AG10803 (cell line): ENCODE results near the gene RARRES2.
A peak's percentile ranks its signal among the peaks of the same experiment; 100 is the strongest.

ENCODE experiments used
- DNase-seq: peaks from one replicate; pipeline ENCODE4 v3.0.0; 2010; ENCODE audit warnings: low read depth
- H3K4me3 ChIP-seq: 2 replicates; pipeline ENCODE4 v1.5.1; 2011; ENCODE audit warnings: mild to moderate bottlenecking, low read length, control low read depth
- TF ChIP-seq, protein P1 (sequence below): conservative IDR thresholded peaks from 2 replicates; pipeline ENCODE4 v1.5.1; 2011; ENCODE audit warnings: mild to moderate bottlenecking, low read length, control low read depth, inconsistent platforms

Gene RARRES2

GRCh38 chr7:150380463-150380862, 39.0 kb upstream of the RARRES2 start:
- DNase-seq, result no peak
- TF ChIP-seq, protein P1, sequence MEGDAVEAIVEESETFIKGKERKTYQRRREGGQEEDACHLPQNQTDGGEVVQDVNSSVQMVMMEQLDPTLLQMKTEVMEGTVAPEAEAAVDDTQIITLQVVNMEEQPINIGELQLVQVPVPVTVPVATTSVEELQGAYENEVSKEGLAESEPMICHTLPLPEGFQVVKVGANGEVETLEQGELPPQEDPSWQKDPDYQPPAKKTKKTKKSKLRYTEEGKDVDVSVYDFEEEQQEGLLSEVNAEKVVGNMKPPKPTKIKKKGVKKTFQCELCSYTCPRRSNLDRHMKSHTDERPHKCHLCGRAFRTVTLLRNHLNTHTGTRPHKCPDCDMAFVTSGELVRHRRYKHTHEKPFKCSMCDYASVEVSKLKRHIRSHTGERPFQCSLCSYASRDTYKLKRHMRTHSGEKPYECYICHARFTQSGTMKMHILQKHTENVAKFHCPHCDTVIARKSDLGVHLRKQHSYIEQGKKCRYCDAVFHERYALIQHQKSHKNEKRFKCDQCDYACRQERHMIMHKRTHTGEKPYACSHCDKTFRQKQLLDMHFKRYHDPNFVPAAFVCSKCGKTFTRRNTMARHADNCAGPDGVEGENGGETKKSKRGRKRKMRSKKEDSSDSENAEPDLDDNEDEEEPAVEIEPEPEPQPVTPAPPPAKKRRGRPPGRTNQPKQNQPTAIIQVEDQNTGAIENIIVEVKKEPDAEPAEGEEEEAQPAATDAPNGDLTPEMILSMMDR, result no peak

DNA sequence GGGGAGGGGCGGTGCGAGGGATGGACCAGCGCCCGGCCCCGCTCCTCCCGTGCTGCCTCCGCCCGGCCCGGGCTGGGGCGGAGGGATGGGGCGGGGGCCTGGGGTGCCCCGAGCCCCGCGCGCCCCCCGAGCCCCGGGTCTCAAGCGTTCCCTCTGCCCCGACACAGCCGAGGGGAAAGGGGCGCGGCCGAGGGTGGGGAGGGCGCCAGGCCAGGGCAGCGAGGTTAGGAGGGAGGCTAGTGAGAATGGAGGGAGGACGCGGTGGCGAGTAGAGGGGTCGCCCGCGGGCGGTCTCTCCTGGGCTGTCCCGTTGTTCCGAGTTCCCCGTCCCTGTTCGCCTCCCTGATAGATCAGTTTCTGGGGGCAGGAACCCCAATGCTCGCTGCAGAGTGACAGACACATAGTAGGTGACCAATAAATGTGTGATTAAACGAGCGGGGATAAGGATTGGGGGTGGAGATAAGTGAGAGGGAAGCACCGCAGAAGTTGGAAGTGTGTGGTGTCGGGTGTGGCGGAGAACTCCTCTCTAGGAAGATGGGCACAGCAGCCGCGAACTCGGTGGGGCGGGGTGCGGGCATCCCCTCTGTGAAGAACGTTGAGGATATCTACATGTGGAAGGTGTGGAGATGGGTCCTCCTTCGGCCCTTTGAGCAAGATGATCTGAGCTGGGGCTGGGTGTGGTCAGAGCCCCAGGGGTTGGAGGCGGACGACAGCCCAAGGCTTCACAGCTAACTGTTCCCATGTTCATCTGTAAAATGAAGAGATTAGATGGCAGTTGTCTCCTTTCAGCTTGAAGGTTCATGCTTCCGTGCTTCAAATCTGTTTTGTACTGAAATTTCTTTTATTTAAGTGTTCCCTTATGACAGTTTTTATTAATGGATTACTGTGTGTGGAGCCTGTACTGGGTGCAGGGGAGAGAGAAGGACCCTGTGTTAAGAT, 38.3 kb upstream of the RARRES2 start:
- DNase-seq, result no peak
- H3K4me3 ChIP-seq, result peak overlapping the region; percentile 85
- TF ChIP-seq, protein P1, result no peak

More at GRCh38 chr7:150380463-150380862, 39.0 kb upstream of the RARRES2 start:
- H3K4me3 ChIP-seq, result peak overlapping the region; percentile 85

DNA sequence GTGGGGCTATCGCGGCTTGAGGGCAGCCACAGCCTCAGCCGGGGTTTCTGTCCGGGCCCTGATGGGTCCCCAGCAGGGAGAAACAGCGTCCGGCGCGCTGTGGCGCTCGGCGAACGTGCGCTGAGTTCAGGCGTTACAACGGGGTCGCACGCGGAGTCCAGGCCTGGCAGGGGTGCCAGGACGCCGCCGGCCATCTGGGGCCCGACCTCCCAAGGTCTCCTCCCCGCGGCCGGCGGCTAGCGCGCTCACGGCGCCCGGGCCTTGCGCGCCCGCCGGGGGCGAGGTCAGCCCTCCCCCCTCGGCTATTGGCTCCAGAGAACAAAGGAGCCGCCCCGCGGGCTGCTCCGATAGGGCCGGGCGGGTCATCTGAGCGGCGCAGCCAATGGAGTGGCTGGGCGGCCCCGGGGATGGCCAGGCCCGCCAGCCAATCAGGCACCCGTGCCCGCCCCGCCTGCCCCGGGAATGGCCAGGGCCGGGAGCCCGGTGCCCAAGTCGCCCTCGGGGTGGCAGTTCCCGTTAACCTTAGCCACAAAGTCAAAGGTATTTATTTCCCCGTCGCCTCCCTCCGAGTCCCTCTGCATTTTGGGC, 37.5 kb upstream of the RARRES2 start, which contains the start of gene ZNF775:
TSS of gene ZNF775 (plus strand) at position 478 of the 588 bp plus-strand sequence. CDS start 9,141 bp downstream, outside the sequence.
- TF ChIP-seq, protein P1, result no peak
- peak; percentile 94 for DNase-seq
- H3K4me3 ChIP-seq, result peak within 1 kb of the TSS; percentile 85

- H3K4me3 ChIP-seq, result peak overlapping the region; percentile 73
- DNase-seq, result peak; percentile 72
- TF ChIP-seq, protein P1, result peak; percentile 44
Measured at GRCh38 chr7:150378115-150378852, 36.9 kb upstream of the RARRES2 start.

GRCh38 chr7:150377635-150378034, 36.2 kb upstream of the RARRES2 start:
- TF ChIP-seq, protein P1, result no peak
- DNase-seq, result no peak
- H3K4me3 ChIP-seq, result no peak overlapping the region

DNA sequence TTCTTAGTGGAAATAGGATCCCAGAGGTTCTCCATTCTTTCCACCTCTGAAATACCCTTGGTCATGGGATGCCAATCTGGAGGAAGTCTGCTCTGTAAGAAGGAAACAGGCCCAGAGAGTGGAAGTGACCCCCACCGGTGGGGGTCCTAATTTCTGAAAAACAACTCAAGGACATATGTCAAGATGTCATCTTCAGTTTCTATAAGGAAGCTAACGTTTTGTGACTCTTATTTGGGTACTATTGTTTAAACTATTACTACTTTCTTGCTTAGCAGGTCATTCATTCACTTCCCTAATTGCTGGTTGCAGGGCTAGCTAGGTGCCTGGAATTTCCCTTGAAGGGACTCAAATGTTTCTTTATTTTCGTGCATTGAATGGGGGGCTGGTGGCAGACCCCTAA, 35.8 kb upstream of the RARRES2 start:
- TF ChIP-seq, protein P1, result no peak
- DNase-seq, result no peak
- no peak overlapping the region for H3K4me3 ChIP-seq
